Measurements from ENCODE around the gene HIPK2. TPM values are rescaled to one million over a fixed set of nuclear protein-coding genes. Genes with fewer than 3 reads are reported as not detected.

Gene HIPK2
- total RNA-seq, 2 experiments from 2014 or later, result 17.3 to 17.6 TPM

DNA sequence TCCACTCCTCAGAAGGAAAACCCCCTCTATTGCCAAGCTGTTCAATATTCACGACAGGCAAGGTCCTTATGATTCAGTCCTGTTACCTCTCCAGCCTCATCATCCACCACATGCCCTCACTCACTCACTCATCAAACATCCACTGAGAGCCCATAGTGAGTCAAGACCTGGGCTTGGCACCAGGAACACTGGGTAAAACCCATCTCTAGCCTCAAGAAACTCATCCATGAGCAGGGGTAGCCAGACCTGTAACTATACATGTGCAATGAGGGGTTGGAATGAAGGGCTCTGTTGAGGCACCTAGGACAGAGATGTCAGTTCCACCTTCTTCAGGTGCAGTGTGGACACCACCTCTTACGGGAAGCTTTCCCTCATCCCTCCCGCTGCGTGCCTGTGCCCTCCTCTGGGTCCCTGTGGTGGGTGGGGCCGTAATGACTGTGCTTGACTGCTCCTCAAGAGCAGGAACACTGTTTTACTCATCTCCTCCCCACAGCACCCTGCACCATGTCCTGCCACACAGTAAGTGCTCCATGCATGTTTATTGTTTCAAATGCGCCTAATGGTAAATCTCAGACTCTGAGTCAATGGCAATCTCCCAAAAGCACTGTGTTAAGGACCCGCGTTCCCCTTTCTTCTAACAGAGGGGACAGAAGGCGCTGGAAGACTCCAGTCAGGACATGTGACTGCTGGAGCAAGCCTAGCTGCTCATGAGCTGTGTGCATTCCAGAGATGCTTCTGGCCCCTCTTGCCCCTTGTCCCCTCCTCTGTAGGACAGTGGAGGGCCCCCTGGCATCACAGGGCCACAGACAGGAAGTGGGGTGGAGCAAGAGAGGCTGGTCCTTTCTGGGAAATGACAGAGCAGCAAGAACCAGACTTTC, 95.4 kb downstream of the HIPK2 start:
- H3K4me3 Mint-ChIP-seq, result peak overlapping the region; percentile 13
- intact Hi-C loops (cut with micrococcal nuclease), result loop anchor here (5.0 kb wide), 1 partner anchor 90 kb away; no protein-coding TSS in a partner anchor
- H3K27me3 Mint-ChIP-seq, result no peaks in the 10 kb centered on the region
- peak; percentile 75 for DNase-seq
- peaks cover 31% of the 10 kb centered on the region for H3K36me3 Mint-ChIP-seq (ENCODE audit: low read depth)
- ChIA-PET POLR2A (interaction anchor here (0.9 to 4.0 kb wide), 3 partner anchors 10 to 35 kb away, joined by 3 to 28 read pairs (median 4); no protein-coding TSS in a partner anchor), CTCF (interaction anchor here (2.0 kb wide), 1 partner anchor 35 kb away, joined by 8 read pairs; no protein-coding TSS in a partner anchor)
- peak; percentile 72 for ATAC-seq
- TF ChIP-seq CTCF (IDR thresholded peaks at IDR 0.05), result no peak
- peaks cover 57% of the 10 kb centered on the region for H3K4me1 Mint-ChIP-seq (ENCODE audit: low read depth)
- peaks cover 12% of the 10 kb centered on the region for H3K9me3 Mint-ChIP-seq
- peak overlapping the region; percentile 95 for H3K27ac Mint-ChIP-seq

DNA sequence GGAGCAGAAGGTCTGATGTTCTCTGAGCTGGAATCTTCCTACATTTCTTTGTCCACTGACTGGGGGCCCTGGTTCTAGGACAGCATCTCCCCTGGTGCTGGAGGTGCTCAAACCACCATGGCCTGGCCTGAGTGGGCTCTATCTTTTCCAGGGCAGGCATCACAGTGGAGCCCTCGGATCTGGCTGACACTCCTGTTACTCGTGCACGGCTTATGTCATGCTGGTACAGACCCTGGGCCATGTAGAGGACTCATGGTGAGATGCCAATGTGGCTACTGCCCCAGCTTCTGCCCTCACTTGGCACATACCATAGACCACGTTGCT, 96.0 kb downstream of the HIPK2 start:
- DNase-seq, result no peak
- Mint-ChIP-seq H3K36me3 (ENCODE audit: low read depth) (peaks cover 30% of the 10 kb centered on the region), H3K27me3 (no peaks in the 10 kb centered on the region), H3K4me1 (ENCODE audit: low read depth) (peaks cover 56% of the 10 kb centered on the region), H3K9me3 (peaks cover 12% of the 10 kb centered on the region), H3K27ac (peak overlapping the region; percentile 95), H3K4me3 (peak overlapping the region; percentile 13)
- POLR2A ChIA-PET, result interaction anchor here (0.9 to 4.0 kb wide), 4 partner anchors 9 to 60 kb away, joined by 3 to 28 read pairs (median 4); no protein-coding TSS in a partner anchor
- CTCF ChIA-PET, result interaction anchor here (1.6 to 2.0 kb wide), 2 partner anchors 13 to 35 kb away, joined by 3 to 8 read pairs; no protein-coding TSS in a partner anchor
- intact Hi-C loops (cut with micrococcal nuclease), result loop anchor here (1.0 to 5.0 kb wide), 2 partner anchors 32 to 91 kb away; no protein-coding TSS in a partner anchor
- TF ChIP-seq CTCF (IDR thresholded peaks at IDR 0.05), result no peak
- no peak for ATAC-seq

GRCh38 chr7:139681463-139681755, 96.4 kb downstream of the HIPK2 start:
- TF ChIP-seq CTCF (IDR thresholded peaks at IDR 0.05), result no peak
- peak overlapping the region; percentile 95 for H3K27ac Mint-ChIP-seq
- H3K9me3 Mint-ChIP-seq, result peaks cover 8% of the 10 kb centered on the region
- H3K4me3 Mint-ChIP-seq, result peak overlapping the region; percentile 39
- ATAC-seq, result no peak
- H3K4me1 Mint-ChIP-seq (ENCODE audit: low read depth), result peaks cover 54% of the 10 kb centered on the region
- H3K36me3 Mint-ChIP-seq (ENCODE audit: low read depth), result peaks cover 26% of the 10 kb centered on the region
- H3K27me3 Mint-ChIP-seq, result no peaks in the 10 kb centered on the region
- DNase-seq, result peak; percentile 49
- intact Hi-C loops (cut with micrococcal nuclease), result loop anchor here (1.0 to 5.0 kb wide), 2 partner anchors 32 to 91 kb away; no protein-coding TSS in a partner anchor
- POLR2A ChIA-PET, result interaction anchor here (1.1 to 4.0 kb wide), 4 partner anchors 9 to 60 kb away, joined by 3 to 28 read pairs (median 4); no protein-coding TSS in a partner anchor
- CTCF ChIA-PET, result interaction anchor here (0.9 to 2.0 kb wide), 4 partner anchors 11 to 36 kb away, joined by 3 to 8 read pairs (median 3); no protein-coding TSS in a partner anchor

GRCh38 chr7:139680676-139681462, 96.9 kb downstream of the HIPK2 start:
- peak overlapping the region; percentile 39 for H3K4me3 Mint-ChIP-seq
- TF ChIP-seq CTCF (IDR thresholded peaks at IDR 0.05), result no peak
- POLR2A ChIA-PET, result interaction anchor here (1.1 to 4.0 kb wide), 4 partner anchors 8 to 60 kb away, joined by 3 to 28 read pairs (median 4); no protein-coding TSS in a partner anchor

More at GRCh38 chr7:139680676-139681462, 96.9 kb downstream of the HIPK2 start:
- no peaks in the 10 kb centered on the region for H3K27me3 Mint-ChIP-seq
- H3K4me1 Mint-ChIP-seq (ENCODE audit: low read depth), result peaks cover 56% of the 10 kb centered on the region
- H3K36me3 Mint-ChIP-seq (ENCODE audit: low read depth), result peaks cover 21% of the 10 kb centered on the region
- peaks cover 4% of the 10 kb centered on the region for H3K9me3 Mint-ChIP-seq
- ATAC-seq (peak; percentile 79), DNase-seq (peak; percentile 94)
- H3K27ac Mint-ChIP-seq, result peak overlapping the region; percentile 95
- intact Hi-C loops (cut with micrococcal nuclease), result loop anchor here (1.0 to 5.0 kb wide), 2 partner anchors 32 to 91 kb away; no protein-coding TSS in a partner anchor
- CTCF ChIA-PET, result interaction anchor here (0.8 to 2.0 kb wide), 6 partner anchors 11 to 181 kb away, joined by 3 to 8 read pairs (median 3); no protein-coding TSS in a partner anchor

Data from activated CD8-positive, alpha-beta T cell treated with anti-CD3 and anti-CD28 coated beads for 36 hours (primary cell).